Right atrium auricular region (tissue), 2 donors: ENCODE data around the gene SIM2. TPM values are rescaled to one million over a fixed set of nuclear protein-coding genes. Genes with fewer than 3 reads are reported as not detected.

Source experiments
- DNase-seq: peaks from one replicate; pipeline ENCODE4 v3.0.0-alpha.2; 2019; ENCODE audit warnings: low spot score
- H3K27ac ChIP-seq, 2 donors: fragments of 200-600 bp; sonication (generic); 1 replicate in 1 of 2; 2 replicates in 1 of 2; pipeline ENCODE4 v1.5.1; 2016 to 2019
- H3K27me3 ChIP-seq, 2 donors: fragments of 200-600 bp; sonication (generic); one replicate each; pipeline versions ENCODE4 v1.5.1 to v1.6.0; 2017 to 2019
- H3K36me3 ChIP-seq: fragments of 200-600 bp; sonication (generic); one replicate; pipeline ENCODE4 v1.5.1; 2016
- H3K4me1 ChIP-seq, 2 donors: fragments of 200-600 bp; sonication (generic); one replicate each; pipeline versions ENCODE4 v1.5.1 to v1.6.0; 2017 to 2019
- H3K4me3 ChIP-seq, 2 donors: fragments of 200-600 bp; sonication (generic); 1 replicate in 1 of 2; 2 replicates in 1 of 2; pipeline ENCODE4 v1.5.1; 2017 to 2019; ENCODE audit warnings: mild to moderate bottlenecking in 1 of 2, moderate library complexity in 1 of 2
- H3K9me3 ChIP-seq, 2 donors: fragments of 200-600 bp; sonication (generic); one replicate each; pipeline ENCODE4 v1.5.1; 2019
- total RNA-seq, 2 donors: library from RNA; depleted of rRNA; stranded (reverse); fragments of >200 nt; gene quantifications; one replicate each; pipeline ENCODE4 v1.1.0, GENCODE V29; 2016
- TF ChIP-seq, protein P1 (sequence below), 2 donors: fragments of 200-600 bp; sonication (generic); IDR thresholded peaks; one replicate each; pipeline ENCODE4 v1.5.1; 2019; ENCODE audit warnings: antibody characterized with exemption in 2 of 2

Gene SIM2
- total RNA-seq, 2 donors from 2014 or later, result not detected

DNA sequence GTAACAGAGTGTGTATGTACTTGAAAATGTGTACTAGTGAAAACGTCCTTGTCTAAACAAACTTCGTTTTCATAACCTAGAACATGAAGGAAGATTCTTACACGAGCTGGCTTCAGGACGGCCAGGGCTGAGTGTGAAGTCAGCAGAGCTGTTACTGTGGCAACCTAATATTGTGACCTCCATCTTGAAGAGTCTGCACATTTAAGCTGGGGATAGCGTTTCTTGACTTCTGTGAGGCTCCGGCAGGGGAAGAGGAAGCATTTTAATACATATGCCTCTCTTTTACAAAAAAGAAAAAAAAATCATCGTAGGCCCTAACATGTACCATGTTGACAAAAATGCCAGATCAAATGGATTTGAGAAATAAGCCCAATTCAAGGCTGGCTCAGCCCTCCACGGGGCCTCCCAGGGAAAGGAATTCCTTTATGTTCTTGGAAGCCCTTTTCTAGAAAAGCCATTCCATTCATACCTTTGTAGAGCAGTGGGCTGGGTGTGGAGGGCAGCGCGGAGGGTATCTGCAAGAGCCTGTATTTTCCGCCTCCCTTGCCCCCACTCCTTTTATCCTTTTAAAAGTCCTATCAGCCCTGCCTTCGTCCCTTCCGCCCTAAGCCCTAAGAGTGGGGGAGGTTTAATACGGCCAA, 51.1 kb downstream of the SIM2 start:
- Histone ChIP-seq H3K27ac (no peak overlapping the region), H3K36me3 (no peaks in the 10 kb centered on the region), H3K27me3 (no peaks in the 10 kb centered on the region), H3K4me1 (peaks cover 0 to 7% of the 10 kb centered on the region in 2 donors), H3K4me3 (no peak overlapping the region), H3K9me3 (no peaks in the 10 kb centered on the region)
- DNase-seq, result no peak
- TF ChIP-seq, protein P1, sequence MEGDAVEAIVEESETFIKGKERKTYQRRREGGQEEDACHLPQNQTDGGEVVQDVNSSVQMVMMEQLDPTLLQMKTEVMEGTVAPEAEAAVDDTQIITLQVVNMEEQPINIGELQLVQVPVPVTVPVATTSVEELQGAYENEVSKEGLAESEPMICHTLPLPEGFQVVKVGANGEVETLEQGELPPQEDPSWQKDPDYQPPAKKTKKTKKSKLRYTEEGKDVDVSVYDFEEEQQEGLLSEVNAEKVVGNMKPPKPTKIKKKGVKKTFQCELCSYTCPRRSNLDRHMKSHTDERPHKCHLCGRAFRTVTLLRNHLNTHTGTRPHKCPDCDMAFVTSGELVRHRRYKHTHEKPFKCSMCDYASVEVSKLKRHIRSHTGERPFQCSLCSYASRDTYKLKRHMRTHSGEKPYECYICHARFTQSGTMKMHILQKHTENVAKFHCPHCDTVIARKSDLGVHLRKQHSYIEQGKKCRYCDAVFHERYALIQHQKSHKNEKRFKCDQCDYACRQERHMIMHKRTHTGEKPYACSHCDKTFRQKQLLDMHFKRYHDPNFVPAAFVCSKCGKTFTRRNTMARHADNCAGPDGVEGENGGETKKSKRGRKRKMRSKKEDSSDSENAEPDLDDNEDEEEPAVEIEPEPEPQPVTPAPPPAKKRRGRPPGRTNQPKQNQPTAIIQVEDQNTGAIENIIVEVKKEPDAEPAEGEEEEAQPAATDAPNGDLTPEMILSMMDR (IDR thresholded peaks at IDR 0.05), result no peak

DNA sequence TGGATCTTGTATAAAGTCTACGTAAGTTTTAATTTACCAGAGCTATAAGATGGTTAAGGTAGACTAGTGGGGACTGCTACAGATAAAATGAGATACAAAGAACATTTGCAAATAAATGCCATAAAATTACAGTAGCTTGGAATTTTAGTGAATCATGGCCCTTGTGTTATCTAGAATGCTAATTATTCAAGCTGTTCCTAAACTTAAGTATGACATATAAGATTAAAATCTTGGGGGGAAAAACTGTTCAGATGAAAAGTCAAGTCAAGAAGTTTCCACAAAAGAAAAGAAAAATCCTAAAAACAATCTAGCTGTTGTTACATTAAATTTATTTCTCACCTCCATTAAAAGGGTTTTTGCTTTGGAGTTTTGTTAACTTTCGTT, 51.7 kb downstream of the SIM2 start:
- DNase-seq, result no peak
- no peaks in the 10 kb centered on the region for H3K9me3 ChIP-seq
- no peak overlapping the region for H3K27ac ChIP-seq
- H3K27me3 ChIP-seq, result no peaks in the 10 kb centered on the region
- no peaks in the 10 kb centered on the region for H3K36me3 ChIP-seq
- H3K4me1 ChIP-seq, result peaks cover 0 to 6% of the 10 kb centered on the region in 2 donors
- H3K4me3 ChIP-seq, result no peak overlapping the region
- TF ChIP-seq, protein P1 (IDR thresholded peaks at IDR 0.05), result no peak

DNA sequence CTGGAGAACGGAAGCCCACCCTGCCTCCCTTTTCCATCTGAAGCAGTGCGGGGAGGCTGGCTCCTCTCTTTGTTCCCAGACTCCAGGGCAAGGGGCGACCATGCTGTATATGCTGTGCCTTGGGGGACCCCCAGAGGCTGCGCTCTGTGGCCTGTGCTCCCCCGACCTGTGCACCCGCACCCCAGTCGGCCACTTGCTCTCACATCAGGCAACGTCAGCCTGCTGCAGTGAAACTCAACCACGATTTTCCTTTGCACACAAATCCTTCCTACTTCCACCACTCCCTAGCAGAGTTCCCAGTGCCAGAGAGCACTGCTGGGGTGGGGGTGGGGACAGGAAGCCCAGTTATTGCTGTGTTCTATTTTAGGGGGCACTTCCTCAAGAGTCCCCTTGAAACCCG, 52.5 kb downstream of the SIM2 start:
- Histone ChIP-seq H3K27ac (no peak overlapping the region), H3K4me3 (no peak overlapping the region), H3K9me3 (no peaks in the 10 kb centered on the region), H3K27me3 (no peaks in the 10 kb centered on the region), H3K36me3 (no peaks in the 10 kb centered on the region), H3K4me1 (peaks cover 0 to 6% of the 10 kb centered on the region in 2 donors)
- TF ChIP-seq, protein P1 (IDR thresholded peaks at IDR 0.05), result no peak
- no peak for DNase-seq

DNA sequence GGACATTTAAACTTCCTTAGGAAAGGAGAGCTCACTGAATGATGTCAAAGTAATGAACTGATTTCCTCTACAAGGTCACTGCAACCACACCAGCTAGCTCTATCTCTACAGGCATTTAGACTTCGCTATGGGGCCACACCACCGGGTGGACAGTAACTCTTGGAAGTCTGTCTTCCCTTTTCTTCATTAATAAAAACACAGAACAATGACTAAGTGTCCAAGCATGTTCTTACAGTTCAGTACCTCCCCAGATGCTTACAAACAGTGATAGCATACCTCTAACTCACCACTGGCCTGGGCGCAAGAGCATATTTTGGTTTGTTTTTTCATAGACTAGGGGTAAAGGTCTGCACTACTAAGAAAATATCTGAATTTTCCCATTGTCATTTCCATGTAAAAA, 54.6 kb downstream of the SIM2 start:
- H3K27me3 ChIP-seq, result no peaks in the 10 kb centered on the region
- DNase-seq, result no peak
- H3K4me3 ChIP-seq, result no peak overlapping the region
- H3K27ac ChIP-seq, result peak overlapping the region in 1 of 2 donors; percentile 6
- TF ChIP-seq, protein P1 (IDR thresholded peaks at IDR 0.05), result no peak
- no peaks in the 10 kb centered on the region for H3K9me3 ChIP-seq
- no peaks in the 10 kb centered on the region for H3K4me1 ChIP-seq
- H3K36me3 ChIP-seq, result no peaks in the 10 kb centered on the region

DNA sequence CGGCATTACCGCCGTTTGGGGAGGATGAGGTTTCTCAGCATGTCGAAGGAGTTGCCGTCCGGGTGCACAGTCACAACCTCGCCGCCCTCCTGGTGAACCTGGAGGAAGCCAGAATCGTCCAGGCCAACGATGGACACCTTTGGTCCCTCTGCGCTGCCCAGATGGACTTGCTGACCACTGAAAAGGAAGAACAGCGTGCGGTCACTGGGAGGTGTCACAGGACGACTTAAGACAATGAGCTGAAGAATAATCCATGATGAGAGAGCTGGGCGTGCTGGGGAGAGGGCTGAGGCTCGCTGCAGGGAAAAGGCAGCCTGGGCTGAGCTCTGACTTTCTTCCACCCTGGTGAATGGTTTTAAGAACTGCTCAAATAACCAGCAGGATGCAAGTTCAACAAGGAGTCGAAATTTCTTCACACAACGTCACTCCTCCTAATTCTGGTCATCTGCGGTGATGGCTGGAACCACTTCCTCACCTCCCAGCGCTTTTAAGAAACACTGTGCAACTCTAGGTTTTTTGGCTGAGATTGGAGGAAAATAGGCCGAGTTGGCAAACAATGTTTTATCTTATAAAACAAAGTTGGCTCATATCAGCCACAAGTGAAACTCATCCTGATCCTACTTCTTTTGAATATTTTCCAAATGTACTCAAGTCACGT, 55.5 kb downstream of the SIM2 start:
- TF ChIP-seq, protein P1 (IDR thresholded peaks at IDR 0.05), result no peak
- H3K27me3 ChIP-seq, result no peaks in the 10 kb centered on the region
- no peaks in the 10 kb centered on the region for H3K9me3 ChIP-seq
- no peak overlapping the region for H3K4me3 ChIP-seq
- H3K27ac ChIP-seq, result peak overlapping the region in 1 of 2 donors; percentile 6
- DNase-seq, result no peak
- no peaks in the 10 kb centered on the region for H3K4me1 ChIP-seq
- H3K36me3 ChIP-seq, result no peaks in the 10 kb centered on the region
